ENCODE results near the gene LTA.
"Not testable (repeated sequence)": the region's sequence is repeated elsewhere in the genome, so short reads cannot be mapped to it uniquely, and the experiment has no call there.

Gene LTA

DNA sequence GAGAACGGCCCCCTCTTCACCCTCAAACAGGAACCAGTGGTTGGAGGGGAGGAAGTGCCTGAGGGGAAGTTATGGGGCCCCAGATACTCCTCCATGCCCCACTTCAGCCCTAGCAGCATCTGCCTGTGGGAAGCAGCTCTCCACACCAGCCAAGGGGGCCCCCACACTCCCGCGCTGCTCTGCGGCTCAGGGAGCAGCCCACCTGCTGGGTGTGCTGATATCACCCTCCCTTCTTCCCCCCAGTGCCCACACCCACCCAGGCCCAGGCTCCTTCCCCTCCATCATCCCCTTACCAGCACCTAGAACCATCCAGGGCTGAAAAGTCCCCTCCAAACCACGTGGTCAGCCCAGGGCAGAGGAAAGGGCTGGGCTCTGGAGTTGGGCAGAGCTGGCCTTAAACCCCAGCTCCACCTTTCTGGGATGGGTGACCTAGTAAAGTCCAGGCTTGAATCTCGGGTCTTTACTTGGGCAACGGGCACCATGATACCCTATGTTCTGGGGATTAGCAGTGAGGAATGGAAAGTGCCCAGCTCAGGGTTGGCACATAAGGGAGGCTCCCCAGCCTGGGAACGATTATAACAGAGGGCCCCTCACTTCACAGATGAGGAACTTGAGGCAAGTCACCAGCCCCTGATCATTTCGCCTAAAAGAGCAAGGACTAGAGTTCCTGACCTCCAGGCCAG, 14.7 kb downstream of the LTA start:
- no peak for DNase-seq (ENCODE audit: low spot score)

DNA sequence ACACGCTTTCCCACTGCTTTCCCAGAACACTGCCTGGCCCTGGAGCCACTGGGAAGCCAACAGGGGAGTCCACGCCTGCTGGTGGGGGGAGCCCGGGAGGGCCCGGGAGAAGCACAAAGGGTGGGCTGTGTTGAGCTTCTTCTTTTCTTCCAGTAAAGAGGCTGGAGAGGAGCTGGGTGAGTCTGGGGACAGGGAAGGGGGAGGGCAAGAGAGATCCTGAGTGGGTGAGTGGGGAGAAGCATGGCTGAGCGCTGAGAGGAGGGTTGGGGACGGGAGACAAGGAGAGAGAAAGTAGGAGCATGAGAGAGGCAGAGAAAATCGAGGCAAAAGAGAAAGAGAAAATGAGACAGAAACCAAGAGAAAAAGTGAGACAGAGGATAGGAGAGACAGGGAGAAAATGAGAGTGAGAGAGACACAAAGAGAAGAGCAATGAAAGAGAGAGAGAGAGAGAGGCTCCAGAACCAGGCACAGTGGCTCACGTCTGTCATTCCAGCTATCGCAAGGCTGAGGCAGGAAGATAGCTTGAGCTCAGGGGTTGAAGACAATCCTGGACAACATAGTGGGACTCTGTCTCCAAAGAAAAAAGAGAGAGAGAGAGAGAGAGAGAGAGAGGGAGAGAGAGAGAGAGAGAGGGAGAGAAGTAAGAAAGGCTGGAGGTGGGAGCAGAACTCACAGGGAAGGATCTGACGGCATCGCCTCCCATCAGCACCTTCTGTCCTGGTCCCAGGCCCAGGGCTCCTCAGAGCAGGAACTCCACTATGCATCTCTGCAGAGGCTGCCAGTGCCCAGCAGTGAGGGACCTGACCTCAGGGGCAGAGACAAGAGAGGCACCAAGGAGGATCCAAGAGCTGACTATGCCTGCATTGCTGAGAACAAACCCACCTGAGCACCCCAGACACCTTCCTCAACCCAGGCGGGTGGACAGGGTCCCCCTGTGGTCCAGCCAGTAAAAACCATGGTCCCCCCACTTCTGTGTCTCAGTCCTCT, 16.0 kb downstream of the LTA start:
- DNase-seq (ENCODE audit: low spot score): no peak

DNA sequence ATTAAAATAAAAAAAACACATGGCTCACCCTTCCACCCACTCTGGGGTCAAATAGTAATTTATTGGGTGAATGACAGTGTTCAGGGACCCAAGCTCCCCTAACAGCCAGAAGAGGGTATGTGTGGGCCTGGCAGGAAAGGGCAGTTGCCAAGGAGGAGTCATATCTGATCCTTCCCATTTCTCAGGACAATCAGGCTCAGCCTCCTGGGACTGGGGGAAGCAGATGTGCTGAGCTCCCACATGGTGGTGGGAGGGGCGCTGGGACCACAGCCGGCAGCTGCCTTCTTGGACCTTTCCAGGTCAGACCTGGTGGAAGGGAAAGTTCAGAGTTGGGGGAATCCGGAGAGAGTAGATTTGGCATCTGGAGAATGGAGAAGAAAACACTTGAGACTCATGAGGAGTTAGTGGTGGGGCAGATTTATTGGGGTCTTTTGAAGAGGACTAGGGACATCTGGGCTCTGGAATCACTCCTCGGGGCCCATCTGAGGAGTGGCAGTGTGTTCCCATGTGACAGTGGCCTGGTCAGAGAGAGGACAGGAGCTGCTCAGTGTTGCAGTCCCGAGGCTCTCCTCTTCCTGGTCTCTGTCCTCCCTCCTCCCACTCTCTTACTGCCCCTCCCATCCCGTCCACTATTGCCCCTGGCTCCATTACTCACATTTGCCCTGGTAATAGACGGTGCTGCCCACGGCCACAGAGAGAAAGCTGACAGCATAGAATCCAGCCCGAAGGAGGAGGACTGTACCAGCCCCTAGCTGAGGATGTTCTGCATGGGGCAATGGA, 17.0 kb downstream of the LTA start:
- DNase-seq (ENCODE audit: low spot score): no peak

DNA sequence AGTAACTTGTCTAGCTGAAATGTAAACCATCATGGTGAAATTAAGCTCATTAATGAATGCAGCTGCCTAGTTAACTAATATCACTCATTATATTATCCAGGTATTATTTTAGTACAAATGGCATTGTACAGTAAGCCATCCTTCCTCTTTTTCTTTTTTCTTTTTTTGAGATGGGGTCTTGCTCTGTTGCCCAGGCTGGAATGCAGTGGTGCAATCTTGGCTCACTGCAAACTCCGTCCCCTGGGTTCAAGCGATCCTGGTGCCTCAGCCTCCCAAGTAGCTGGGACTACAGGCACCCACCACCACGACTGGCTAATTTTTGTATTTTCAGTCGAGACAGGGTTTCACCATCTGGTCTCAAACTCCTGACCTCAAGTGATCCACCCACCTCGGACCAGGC, 18.6 kb downstream of the LTA start:
- DNase-seq (ENCODE audit: low spot score): not testable (repeated sequence)

DNA sequence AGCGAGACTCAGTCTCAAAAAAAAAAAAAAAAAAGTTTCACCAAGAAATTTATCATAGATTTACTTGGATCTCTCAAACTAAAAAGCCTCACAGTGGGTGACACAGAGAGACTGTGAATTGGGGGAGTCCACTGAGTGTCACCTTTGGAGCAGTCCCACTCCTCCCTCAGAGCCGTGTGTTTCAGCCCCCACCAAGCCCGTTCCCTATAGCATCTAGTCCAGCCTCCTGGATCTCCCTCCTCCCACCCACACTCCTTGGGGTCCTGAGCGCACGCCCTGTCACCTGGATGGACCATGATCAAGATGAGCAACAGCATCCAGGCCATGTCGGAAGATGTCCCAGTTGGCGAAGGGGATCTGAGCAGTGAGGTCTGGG, 20.3 kb downstream of the LTA start:
- no peak for DNase-seq (ENCODE audit: low spot score)

DNA sequence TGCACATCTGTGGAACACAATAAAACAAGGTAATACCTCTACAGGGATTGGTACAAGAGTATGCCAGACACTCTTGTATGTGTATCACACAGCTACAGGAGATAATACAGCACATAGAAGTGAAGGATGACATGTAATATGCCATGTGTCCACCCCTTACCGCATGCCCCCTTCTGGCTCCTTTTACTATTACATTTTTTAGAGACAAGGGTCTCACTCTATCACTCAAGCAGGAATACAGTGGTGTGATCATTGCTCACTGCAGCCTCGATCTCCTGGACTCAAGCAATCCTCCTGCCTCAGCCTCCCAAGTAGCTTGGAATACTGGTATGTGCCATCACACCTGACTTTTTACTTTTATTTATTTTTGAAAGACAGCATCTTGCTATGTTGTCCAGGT, 24.9 kb downstream of the LTA start:
- no peak for DNase-seq (ENCODE audit: low spot score)

DNA sequence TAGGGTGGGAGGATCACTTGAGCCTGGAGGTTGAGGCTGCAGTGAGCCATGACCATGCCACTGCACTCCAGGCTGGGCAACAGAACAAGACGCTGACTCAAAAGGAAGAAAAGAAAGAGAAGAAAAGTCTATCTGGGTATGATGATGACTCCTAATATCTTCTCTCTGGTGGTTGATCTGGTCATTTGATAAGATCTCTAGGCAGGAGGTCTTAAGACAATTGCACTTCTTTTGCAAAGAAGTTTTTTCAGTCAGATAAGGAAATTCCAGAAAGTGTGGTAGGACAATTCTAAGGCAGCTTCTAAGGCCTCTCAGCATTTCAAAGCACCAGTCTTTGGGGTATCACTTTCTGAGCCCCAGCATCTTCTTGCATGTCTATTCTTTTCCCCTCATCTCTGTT, 35.2 kb downstream of the LTA start:
- no peak for DNase-seq (ENCODE audit: low spot score)

DNA sequence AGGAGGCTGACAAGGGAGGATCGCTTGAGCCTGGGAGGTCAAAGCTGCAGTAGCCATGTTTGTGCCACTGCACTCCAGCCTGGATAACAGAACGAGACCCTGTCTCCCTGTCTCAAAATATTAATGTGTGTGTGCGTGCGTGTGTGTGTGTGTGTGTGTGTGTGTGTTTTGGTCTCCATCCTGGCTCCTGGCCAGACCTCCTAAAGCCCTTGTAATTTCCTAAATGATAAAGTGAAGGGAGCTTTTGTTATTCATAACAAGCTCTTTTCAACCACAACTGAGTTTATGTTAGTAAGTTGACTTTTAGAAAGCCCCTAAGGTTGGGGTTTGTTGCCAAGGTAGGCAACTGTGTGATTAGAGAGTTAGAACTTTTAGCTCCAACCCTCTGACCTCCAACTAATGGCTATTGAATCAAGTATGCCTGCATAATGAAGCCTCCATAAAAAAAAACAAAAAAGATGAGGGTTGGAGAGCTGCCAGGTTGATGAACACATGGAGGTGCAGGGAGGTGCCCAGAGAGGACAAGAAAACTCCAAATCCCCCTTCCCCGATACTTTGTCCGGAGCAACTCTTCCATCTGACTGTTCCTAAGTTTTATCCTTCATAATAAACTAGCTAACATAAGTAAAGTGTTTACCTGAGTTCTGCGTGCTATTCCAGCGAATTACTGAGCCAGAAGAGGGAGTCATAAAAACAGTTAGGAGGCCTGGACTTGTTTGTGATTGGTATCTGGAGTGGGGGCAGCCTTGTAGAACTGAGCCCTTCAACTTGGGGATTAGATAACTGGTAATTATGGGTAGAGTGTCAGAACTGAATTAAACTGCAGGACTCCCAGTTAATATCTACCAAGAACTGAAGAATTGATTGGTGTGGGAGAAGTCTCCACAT, 37.7 kb downstream of the LTA start:
- DNase-seq (ENCODE audit: low spot score): no peak

DNA sequence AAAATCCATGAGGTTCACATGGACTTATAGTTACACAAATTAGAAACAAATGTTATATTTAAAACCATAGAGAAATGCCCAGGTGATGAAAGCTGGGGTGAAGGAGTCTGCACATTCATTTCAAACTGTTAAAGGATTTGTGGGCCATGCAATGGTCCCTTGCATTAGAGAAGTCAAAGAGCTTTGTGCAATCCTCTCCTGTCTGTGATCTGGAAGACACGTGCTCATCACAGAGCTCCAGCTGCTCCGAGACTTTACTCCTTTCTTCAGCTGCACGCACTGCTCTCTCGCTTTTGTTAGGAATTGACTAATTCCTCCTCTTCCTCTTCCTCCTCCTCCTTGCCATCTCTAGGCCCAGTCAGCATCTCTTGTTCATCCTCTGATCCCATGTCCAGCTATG, 38.9 kb downstream of the LTA start:
- DNase-seq (ENCODE audit: low spot score): peak; percentile 26

DNA sequence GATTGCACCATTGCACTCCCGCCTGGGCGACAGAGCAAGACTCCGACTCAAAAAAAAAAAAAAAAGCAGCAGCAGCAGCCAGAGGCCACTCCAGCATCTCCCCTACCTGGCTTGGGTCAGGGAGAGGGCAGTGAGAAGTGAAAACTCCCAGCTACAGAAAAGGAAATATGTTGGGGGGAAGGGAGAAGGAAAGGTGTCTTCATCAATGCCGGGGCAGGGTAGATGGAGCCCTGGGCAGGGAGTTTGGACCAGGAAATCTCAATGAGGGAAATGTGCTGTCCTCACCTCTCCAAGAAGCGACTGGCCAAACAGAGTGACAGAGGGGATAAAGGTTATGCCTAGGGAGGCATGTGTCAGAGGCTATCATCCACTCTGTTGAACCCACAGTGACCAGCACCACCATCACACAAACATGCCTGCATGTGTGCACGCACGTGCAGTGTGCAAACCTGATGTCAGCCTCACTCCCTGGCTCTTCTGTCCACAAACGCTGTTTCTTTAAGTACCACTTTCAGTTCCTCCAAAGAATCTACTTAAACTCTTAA, 42.1 kb downstream of the LTA start:
- no peak for DNase-seq (ENCODE audit: low spot score)

DNA sequence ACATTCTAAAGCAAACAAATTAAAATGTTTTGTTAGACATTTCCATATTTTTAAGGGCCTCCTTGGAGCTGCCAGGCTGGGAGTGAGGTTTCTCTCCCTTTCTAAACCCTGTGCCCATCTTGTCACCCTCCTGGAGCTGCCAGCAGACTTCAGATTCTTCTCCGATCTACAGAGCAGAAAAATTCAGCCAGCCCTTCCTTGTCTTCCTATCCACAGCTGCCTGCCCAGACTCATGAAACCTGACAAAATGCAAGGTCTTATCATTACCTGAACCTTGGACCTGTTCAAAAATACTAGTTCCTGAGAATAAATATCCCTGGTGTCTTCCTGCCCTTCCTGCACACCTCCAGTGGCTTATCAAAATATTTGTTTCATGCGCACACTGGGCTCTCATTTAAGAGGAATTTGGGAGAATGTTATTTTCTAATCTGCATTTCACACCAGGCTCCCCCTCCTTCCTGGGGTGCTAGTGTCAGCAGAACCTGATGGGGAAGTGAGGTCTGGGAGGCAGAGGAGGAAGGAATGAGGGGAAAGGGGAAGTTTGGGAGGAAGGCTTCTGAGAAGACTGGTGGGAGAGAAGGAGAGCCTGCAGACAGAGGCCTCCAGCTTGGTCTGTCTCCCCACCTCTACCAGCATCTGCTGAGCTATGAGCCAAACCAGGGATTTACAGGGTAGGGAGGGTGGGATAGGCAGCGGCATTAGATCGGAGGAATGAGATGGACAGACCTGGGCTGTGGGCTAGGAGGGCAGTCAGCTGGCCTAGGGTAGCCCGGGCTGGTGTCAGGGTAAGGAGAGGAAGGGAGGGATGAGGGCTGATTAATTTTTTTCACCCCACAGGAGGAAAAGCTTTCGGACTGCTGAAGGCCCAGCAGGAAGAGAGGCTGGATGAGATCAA, 42.8 kb downstream of the LTA start, which contains the start of gene AIF1:
TSS of gene AIF1 (plus strand) at position 551 of the 895 bp plus-strand sequence. CDS start at position 647, 96 bp downstream.
- no peak for DNase-seq (ENCODE audit: low spot score)

DNA sequence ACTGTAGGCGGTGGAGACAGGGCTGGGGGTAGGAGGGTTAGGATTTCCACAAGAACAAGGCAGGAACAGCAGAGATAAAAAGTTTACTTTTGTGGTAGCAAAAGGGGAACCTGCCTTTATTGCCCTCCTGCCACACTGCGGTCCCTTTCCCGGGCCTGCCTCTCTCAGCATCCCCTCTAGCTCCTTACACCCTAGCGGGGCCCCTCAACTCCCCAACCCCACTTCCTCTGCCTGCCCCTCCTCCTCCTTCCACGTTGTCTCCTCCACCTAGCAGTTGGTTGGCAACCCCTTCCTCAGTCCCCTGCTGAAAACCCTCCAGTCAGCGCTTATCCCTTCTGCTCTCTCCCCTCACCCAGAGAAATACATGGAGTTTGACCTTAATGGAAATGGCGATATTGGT, 43.7 kb downstream of the LTA start:
- no peak for DNase-seq (ENCODE audit: low spot score)

DNA sequence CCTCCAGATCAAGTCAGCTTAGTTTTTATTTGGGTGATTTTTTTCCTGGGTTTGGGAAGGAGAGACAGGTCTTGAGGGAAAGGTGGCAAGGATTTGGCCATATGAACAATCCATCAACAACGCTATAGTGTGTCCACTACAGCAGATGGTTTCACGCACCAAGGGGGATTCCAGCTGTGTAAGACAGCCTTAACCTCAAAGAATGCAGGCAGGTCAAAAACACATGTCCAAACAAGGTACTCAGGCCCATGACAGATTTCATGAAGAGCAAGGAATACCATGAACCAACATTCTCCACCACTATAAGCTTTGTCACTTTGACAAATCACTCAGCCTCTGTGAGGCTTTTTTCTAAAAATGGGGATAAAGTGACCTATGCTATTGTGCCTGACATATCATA, 44.9 kb downstream of the LTA start:
- DNase-seq (ENCODE audit: low spot score): no peak

DNA sequence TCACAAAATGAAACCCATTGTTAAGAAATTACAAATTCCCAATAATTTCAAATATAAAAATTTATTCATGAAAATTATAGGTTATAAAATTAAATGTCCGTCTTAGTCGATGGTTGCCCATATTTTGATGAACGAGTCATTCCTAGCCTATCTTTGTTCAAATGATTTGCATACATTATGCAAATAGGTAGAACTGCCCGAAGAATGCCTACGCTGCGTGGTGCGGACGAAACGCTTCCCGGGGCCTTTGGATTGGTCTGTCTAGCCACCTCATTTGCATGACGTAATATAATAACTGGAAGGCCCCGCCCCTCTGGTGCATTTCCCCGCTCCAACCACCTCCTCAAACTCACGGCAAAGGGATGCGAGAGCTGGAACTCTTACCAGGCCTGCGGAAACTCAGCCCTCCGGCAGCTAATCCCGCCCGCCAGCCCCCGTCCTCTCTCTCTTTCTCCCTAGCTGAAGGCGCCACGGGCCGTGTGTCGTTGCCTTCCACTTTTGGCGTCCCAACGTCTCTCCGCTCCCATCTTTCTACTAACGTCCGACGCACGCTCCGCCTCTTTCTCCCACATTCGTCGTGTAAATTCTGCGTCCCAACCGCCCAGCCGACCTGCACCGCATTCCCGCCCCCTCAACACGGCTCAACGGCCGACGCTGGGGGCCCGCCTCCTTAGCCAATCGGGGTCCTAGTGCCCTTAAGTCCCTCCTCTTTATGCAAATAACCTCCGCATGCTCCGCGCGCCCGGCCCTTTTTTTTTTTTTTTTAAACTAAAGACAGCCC, 47.9 kb downstream of the LTA start:
- DNase-seq (ENCODE audit: low spot score): peak; percentile 97

DNA sequence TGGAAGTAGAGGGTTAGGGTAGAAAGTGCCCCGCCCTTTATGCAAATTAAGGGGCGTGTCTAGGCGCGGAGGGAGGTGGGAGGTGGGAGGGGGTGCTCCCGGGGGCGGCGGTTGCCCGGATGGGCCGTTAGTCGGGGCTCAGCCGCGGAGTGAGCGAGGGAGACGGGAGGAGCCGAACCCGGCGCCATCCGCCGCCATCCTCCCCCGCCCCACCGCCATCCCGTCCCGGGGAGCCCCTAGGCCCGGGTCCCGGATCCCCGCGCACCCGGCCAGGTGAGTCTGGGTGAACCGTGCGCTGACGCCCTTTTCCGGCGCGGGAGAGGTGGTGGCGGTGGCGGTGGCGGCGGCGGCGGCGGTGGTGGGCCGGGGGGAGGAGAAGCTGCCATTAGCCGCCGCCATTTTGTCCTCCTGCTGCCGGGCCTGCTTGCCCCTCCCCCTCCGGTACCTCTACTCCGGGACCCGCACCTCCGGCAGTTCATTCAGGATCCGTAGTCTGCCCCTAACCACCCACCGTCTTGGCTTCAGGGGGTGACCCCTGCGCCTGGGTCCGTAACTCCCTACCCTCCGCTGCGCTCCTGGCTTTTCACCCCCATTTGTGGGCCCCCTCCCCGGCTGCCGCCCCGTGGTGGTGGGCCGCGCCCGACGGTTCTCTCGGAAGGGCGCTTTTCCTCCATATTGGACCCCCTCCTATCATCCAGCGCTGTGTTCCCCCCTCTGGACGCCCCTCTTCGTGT, 48.7 kb downstream of the LTA start, which contains the start of gene PRRC2A:
TSS of gene PRRC2A (plus strand) at position 130 of the 734 bp plus-strand sequence. CDS start 2,075 bp downstream, outside the sequence.
- peak; percentile 87 for DNase-seq (ENCODE audit: low spot score)

DNA sequence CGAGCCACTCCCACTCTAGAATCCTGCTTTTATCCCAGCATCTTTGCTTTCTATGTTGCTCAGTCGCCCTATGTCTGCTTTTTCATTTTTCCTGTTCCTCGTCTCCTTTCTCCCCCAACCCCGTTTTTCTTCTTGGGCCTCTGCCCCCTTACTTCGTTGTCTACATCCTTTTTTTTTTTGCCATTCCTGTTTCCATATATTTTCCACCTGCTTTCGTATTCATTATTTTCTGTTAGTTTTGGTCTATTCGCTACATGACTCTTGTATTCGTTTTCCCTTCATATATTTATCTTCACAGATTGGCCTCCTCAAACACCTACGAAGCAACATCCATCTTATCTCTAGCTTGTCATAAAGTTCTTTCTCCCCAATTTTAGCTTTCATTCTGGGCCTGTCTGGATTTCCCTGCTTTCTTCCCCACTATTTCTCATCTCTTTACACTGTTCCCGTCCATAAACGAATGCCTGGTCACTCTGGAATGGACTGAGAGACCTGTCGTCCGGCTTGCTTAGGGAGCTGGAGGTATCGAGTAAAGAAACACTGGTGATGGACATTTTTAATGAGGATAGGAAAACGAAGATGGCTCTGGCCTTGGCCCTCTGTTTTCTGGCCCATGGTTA, 49.3 kb downstream of the LTA start:
- no peak for DNase-seq (ENCODE audit: low spot score)

DNA sequence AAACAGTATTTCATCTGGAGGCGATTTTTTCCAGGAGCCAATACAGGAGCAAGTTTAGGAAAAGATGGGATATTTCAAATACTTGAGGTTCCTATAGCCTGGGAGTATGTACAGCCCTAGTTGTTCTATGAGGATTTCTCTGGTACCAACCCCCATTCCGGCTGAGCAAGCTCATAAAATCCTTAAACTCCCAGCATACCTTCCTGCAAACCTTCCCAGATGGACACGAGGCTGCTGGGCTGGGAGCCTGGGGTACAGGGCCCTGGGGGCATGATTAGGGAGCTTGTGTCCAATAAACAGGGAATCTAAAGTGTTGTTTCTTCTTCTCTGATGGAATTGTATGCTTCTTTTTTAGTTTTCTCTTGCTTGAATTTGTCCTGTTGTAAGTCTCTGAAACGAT, 49.9 kb downstream of the LTA start:
- peak; percentile 40 for DNase-seq (ENCODE audit: low spot score)

DNA sequence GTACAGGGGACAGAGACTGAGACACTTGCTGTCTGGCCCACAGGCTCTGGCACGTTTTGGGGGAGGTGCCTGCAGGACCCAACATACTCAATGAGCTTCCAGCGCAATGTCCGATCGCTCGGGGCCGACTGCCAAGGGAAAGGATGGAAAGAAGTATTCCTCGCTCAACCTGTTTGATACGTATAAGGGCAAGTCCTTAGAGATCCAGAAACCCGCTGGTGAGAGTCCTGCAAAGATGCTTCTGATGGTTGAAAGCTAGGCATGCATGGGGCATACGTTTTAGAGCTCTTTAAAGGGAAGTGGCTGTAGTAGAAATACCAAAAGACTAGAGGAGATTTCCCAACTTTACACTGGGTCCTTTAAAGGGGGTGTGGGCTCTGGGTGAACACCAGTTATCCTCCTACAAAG, 50.6 kb downstream of the LTA start:
- DNase-seq (ENCODE audit: low spot score): no peak

All from GM03348 (cell line).